Mesodermal cell (in vitro differentiated cells): Measurements from ENCODE around the gene CUL1.
"Not testable (repeated sequence)": the region's sequence is repeated elsewhere in the genome, so short reads cannot be mapped to it uniquely, and the experiment has no call there.

Experiments used
- H3K27ac ChIP-seq: 2 replicates; pipeline ENCODE4 v1.7.0; 2013; ENCODE audit warnings: mild to moderate bottlenecking, low read depth, low read length, moderate library complexity; ENCODE audit not compliant: severe bottlenecking
- H3K36me3 ChIP-seq: 2 replicates; pipeline ENCODE4 v1.7.1; 2013; ENCODE audit warnings: mild to moderate bottlenecking, low read length, moderate library complexity; ENCODE audit not compliant: control insufficient read depth, insufficient read depth
- H3K4me1 ChIP-seq: one replicate; pipeline ENCODE4 v1.7.1; 2013; ENCODE audit warnings: mild to moderate bottlenecking, low read length; ENCODE audit not compliant: insufficient read depth, control insufficient read depth, poor library complexity, severe bottlenecking
- H3K4me3 ChIP-seq: 2 replicates; pipeline ENCODE4 v1.7.0; 2013; ENCODE audit warnings: low read length, control low read depth, mild to moderate bottlenecking; ENCODE audit not compliant: insufficient read depth, poor library complexity, severe bottlenecking; ENCODE audit errors: extremely low read depth
- H3K9me3 ChIP-seq: 2 replicates; pipeline ENCODE4 v1.7.1; 2013; ENCODE audit warnings: mild to moderate bottlenecking, low read length, moderate library complexity; ENCODE audit not compliant: control insufficient read depth
- WGBS, 2 experiments: methylation state at CpG; one replicate each; pipeline ENCODE4 v1.1.5; 2013; ENCODE audit warnings: missing lambda C conversion rate in 2 of 2; ENCODE audit not compliant: insufficient coverage in 2 of 2; 5-methylcytosine and 5-hydroxymethylcytosine counted together

CUL1 gene

DNA sequence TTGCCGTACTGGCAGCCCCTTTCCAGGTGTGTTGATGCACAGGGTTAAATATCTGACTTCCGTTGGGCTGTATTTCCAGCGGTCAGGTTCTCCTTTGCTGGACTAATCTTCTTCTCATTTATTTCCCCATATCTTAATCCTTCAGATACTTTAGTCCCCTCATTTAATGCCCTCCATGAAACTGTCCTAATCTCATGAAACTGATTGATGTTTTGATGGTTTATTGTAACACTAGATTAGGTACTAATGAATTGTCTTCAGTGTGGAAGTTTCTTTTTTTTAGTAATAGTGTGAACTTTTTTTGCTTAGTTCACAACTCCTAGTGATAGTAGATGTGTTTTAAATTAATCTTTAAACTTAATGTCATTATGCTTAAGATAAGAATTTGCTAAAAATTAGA lies 6.3 kb downstream of the CUL1 start:
- H3K27ac ChIP-seq = no peak overlapping the region
- H3K4me3 ChIP-seq = no peak overlapping the region
- WGBS, 2 experiments = 76 to 82% methylated on average over 2 to 3 of the region's 3 CpGs
- H3K4me1 ChIP-seq = peaks cover 48% of the 10 kb centered on the region
- no peaks in the 10 kb centered on the region for H3K9me3 ChIP-seq
- no peaks in the 10 kb centered on the region for H3K36me3 ChIP-seq

GRCh38 chr7:148706368-148706767 lies 7.7 kb downstream of the CUL1 start:
- WGBS, 2 experiments = 93% methylated on average over 2 of the region's 5 CpGs; no CpG with 5 or more reads in 1 of the 2 experiments
- H3K36me3 ChIP-seq = no peaks in the 10 kb centered on the region
- H3K9me3 ChIP-seq = no peaks in the 10 kb centered on the region
- peaks cover 42% of the 10 kb centered on the region for H3K4me1 ChIP-seq
- H3K27ac ChIP-seq = no peak overlapping the region
- H3K4me3 ChIP-seq = no peak overlapping the region

- H3K9me3 ChIP-seq = no peaks in the 10 kb centered on the region
- 85 to 98% methylated on average over 5 to 6 of the region's 7 CpGs for WGBS, 2 experiments
- H3K36me3 ChIP-seq = peaks cover 10% of the 10 kb centered on the region
- no peak overlapping the region for H3K27ac ChIP-seq
- no peak overlapping the region for H3K4me3 ChIP-seq
- H3K4me1 ChIP-seq = peaks cover 24% of the 10 kb centered on the region
These were observed 9.6 kb downstream of the CUL1 start for GRCh38 chr7:148708026-148708885.

- Histone ChIP-seq H3K27ac (no peak overlapping the region), H3K9me3 (no peaks in the 10 kb centered on the region), H3K4me1 (peaks cover 20% of the 10 kb centered on the region), H3K4me3 (no peak overlapping the region), H3K36me3 (peaks cover 10% of the 10 kb centered on the region)
- WGBS, 2 experiments = 100% methylated on average over 3 of the region's 6 CpGs; no CpG with 5 or more reads in 1 of the 2 experiments
These were observed 10.3 kb downstream of the CUL1 start for GRCh38 chr7:148709014-148709413.

DNA sequence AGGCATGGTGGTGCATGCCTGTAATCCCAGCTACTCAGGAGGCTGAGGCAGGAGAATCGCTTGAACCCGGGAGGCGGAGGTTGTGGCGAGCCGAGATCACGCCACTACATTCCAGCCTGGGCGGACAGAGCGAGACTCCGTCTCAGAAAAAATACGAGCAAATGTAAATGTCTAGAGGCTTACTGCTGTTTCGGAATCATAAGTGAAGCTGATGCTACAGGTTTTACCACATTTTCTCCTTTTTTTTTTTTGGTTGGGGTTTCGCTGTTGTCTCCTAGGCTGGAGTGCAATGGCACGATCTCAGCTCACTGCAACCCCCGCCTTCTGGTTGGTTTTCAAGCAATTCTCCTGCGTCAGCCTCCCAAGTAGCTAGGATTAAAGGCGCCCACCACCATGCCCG lies 11.7 kb downstream of the CUL1 start:
- H3K27ac ChIP-seq, H3K4me3 ChIP-seq, H3K9me3 ChIP-seq: not testable (repeated sequence)
- Histone ChIP-seq H3K36me3 (peaks cover 16% of the 10 kb centered on the region), H3K4me1 (peaks cover 15% of the 10 kb centered on the region)
- WGBS, 2 experiments = 90 to 96% methylated on average over 14 to 16 of the region's 17 CpGs

- H3K4me1 ChIP-seq = peaks cover 6% of the 10 kb centered on the region
- peaks cover 2% of the 10 kb centered on the region for H3K9me3 ChIP-seq
- WGBS, 2 experiments = 92 to 93% methylated on average over 8 to 14 of the region's 16 CpGs
- H3K36me3 ChIP-seq = peaks cover 18% of the 10 kb centered on the region
- H3K27ac ChIP-seq = no peak overlapping the region
- no peak overlapping the region for H3K4me3 ChIP-seq
These were observed 12.7 kb downstream of the CUL1 start for GRCh38 chr7:148711191-148712102.

GRCh38 chr7:148712678-148713329 lies 14.1 kb downstream of the CUL1 start:
- peaks cover 10% of the 10 kb centered on the region for H3K9me3 ChIP-seq
- WGBS, 2 experiments = 83 to 100% methylated on average over 1 to 2 of the region's 4 CpGs
- peaks cover 6% of the 10 kb centered on the region for H3K4me1 ChIP-seq
- H3K27ac ChIP-seq = no peak overlapping the region
- peaks cover 23% of the 10 kb centered on the region for H3K36me3 ChIP-seq
- H3K4me3 ChIP-seq = no peak overlapping the region

GRCh38 chr7:148714498-148714897 lies 15.8 kb downstream of the CUL1 start:
- peaks cover 23% of the 10 kb centered on the region for H3K36me3 ChIP-seq
- H3K4me1 ChIP-seq = peaks cover 6% of the 10 kb centered on the region
- no peak overlapping the region for H3K4me3 ChIP-seq
- H3K27ac ChIP-seq = no peak overlapping the region
- 94 to 100% methylated on average over 2 of the region's 2 CpGs for WGBS, 2 experiments
- H3K9me3 ChIP-seq = peaks cover 11% of the 10 kb centered on the region

- Histone ChIP-seq H3K9me3 (peaks cover 11% of the 10 kb centered on the region), H3K4me1 (peaks cover 6% of the 10 kb centered on the region), H3K4me3 (no peak overlapping the region), H3K36me3 (peaks cover 23% of the 10 kb centered on the region), H3K27ac (no peak overlapping the region)
- WGBS, 2 experiments = 93 to 99% methylated on average over 5 of the region's 6 CpGs
These were observed 16.3 kb downstream of the CUL1 start for GRCh38 chr7:148715027-148715426.

- Histone ChIP-seq H3K27ac (no peak overlapping the region), H3K9me3 (peaks cover 11% of the 10 kb centered on the region), H3K36me3 (peaks cover 21% of the 10 kb centered on the region), H3K4me1 (peaks cover 6% of the 10 kb centered on the region), H3K4me3 (no peak overlapping the region)
- WGBS, 2 experiments = 94 to 97% methylated on average over 11 to 12 of the region's 12 CpGs
These were observed 18.6 kb downstream of the CUL1 start for GRCh38 chr7:148717266-148717793.
